ENCODE measurements around the gene WDR47.

Gene WDR47

GRCh38 chr1:108962681-108963051 lies 79.2 kb downstream of the WDR47 start:
- peak overlapping the region; percentile 79 for H3K27ac ChIP-seq (ENCODE audit: low read depth, low read length)
- no peaks in the 10 kb centered on the region for H3K36me3 ChIP-seq (ENCODE audit: insufficient read depth, low read length)
- peak overlapping the region; percentile 92 for H3K4me3 ChIP-seq (ENCODE audit: low read depth, low read length)
- H3K4me1 ChIP-seq (ENCODE audit: control insufficient read depth, insufficient read depth, low read length, unreplicated experiment) = peaks cover 6% of the 10 kb centered on the region
- no peaks in the 10 kb centered on the region for H3K27me3 ChIP-seq (ENCODE audit: insufficient read depth, low read length)
- H3K79me2 ChIP-seq (ENCODE audit: control insufficient read depth, insufficient read depth, low read length, unreplicated experiment) = peaks cover 44% of the 10 kb centered on the region
- peak overlapping the region; percentile 59 for H2AFZ ChIP-seq (ENCODE audit: low read length, unreplicated experiment)

GRCh38 chr1:108961752-108962486 lies 80.0 kb downstream of the WDR47 start:
- Histone ChIP-seq H3K4me1 (ENCODE audit: control insufficient read depth, insufficient read depth, low read length, unreplicated experiment) (peaks cover 6% of the 10 kb centered on the region), H3K27me3 (ENCODE audit: insufficient read depth, low read length) (no peaks in the 10 kb centered on the region), H2AFZ (ENCODE audit: low read length, unreplicated experiment) (no peak overlapping the region), H3K27ac (ENCODE audit: low read depth, low read length) (peak overlapping the region; percentile 79; the same call in 1 of the 2 replicates), H3K4me3 (ENCODE audit: low read depth, low read length) (peak overlapping the region; percentile 92), H3K36me3 (ENCODE audit: insufficient read depth, low read length) (no peaks in the 10 kb centered on the region), H3K79me2 (ENCODE audit: control insufficient read depth, insufficient read depth, low read length, unreplicated experiment) (peaks cover 51% of the 10 kb centered on the region)

GRCh38 chr1:108961198-108961597 lies 80.7 kb downstream of the WDR47 start:
- Histone ChIP-seq H3K4me1 (ENCODE audit: control insufficient read depth, insufficient read depth, low read length, unreplicated experiment) (peaks cover 6% of the 10 kb centered on the region), H3K36me3 (ENCODE audit: insufficient read depth, low read length) (no peaks in the 10 kb centered on the region), H3K27ac (ENCODE audit: low read depth, low read length) (no peak overlapping the region), H2AFZ (ENCODE audit: low read length, unreplicated experiment) (no peak overlapping the region), H3K27me3 (ENCODE audit: insufficient read depth, low read length) (no peaks in the 10 kb centered on the region), H3K79me2 (ENCODE audit: control insufficient read depth, insufficient read depth, low read length, unreplicated experiment) (peaks cover 52% of the 10 kb centered on the region), H3K4me3 (ENCODE audit: low read depth, low read length) (no peak overlapping the region)

DNA sequence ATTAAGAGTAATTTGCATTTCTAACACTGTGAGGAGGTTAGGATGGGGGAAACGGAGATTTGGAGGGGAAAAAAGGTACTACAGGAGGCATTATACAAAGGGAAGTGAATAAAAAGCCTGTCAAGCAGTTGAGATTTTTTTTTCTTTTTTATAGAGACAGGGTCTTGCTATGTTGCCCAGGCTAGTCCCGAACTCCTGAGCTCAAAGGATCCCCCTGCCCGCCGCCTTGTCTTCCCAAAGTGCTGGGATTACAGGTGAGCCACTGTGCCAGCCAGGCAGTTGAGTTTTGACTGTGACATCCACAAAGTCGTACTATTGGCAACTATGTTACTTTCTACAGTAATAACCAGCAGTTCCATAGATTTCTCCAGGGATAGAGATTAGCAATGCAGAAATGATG lies 81.2 kb downstream of the WDR47 start:
- Histone ChIP-seq H3K36me3 (ENCODE audit: insufficient read depth, low read length) (no peaks in the 10 kb centered on the region), H3K27me3 (ENCODE audit: insufficient read depth, low read length) (no peaks in the 10 kb centered on the region), H3K79me2 (ENCODE audit: control insufficient read depth, insufficient read depth, low read length, unreplicated experiment) (peaks cover 56% of the 10 kb centered on the region), H3K4me3 (ENCODE audit: low read depth, low read length) (no peak overlapping the region), H3K27ac (ENCODE audit: low read depth, low read length) (no peak overlapping the region), H2AFZ (ENCODE audit: low read length, unreplicated experiment) (no peak overlapping the region), H3K4me1 (ENCODE audit: control insufficient read depth, insufficient read depth, low read length, unreplicated experiment) (peaks cover 6% of the 10 kb centered on the region)

- Histone ChIP-seq H3K36me3 (ENCODE audit: insufficient read depth, low read length) (no peaks in the 10 kb centered on the region; the same call in 1 of the 2 replicates), H3K4me3 (ENCODE audit: low read depth, low read length) (no peak overlapping the region), H3K27me3 (ENCODE audit: insufficient read depth, low read length) (no peaks in the 10 kb centered on the region), H3K79me2 (ENCODE audit: control insufficient read depth, insufficient read depth, low read length, unreplicated experiment) (peaks cover 77% of the 10 kb centered on the region), H2AFZ (ENCODE audit: low read length, unreplicated experiment) (no peak overlapping the region), H3K4me1 (ENCODE audit: control insufficient read depth, insufficient read depth, low read length, unreplicated experiment) (peaks cover 6% of the 10 kb centered on the region), H3K27ac (ENCODE audit: low read depth, low read length) (no peak overlapping the region)
Observed at GRCh38 chr1:108957888-108958287, 84.0 kb downstream of the WDR47 start.

GRCh38 chr1:108955881-108956280 lies 86.0 kb downstream of the WDR47 start:
- no peak overlapping the region for H3K27ac ChIP-seq (ENCODE audit: low read depth, low read length)
- no peak overlapping the region for H2AFZ ChIP-seq (ENCODE audit: low read length, unreplicated experiment)
- H3K4me3 ChIP-seq (ENCODE audit: low read depth, low read length) = no peak overlapping the region
- no peaks in the 10 kb centered on the region; the same call in 1 of the 2 replicates for H3K36me3 ChIP-seq (ENCODE audit: insufficient read depth, low read length)
- H3K27me3 ChIP-seq (ENCODE audit: insufficient read depth, low read length) = no peaks in the 10 kb centered on the region
- no peaks in the 10 kb centered on the region for H3K4me1 ChIP-seq (ENCODE audit: control insufficient read depth, insufficient read depth, low read length, unreplicated experiment)
- H3K79me2 ChIP-seq (ENCODE audit: control insufficient read depth, insufficient read depth, low read length, unreplicated experiment) = peaks cover 66% of the 10 kb centered on the region

DNA sequence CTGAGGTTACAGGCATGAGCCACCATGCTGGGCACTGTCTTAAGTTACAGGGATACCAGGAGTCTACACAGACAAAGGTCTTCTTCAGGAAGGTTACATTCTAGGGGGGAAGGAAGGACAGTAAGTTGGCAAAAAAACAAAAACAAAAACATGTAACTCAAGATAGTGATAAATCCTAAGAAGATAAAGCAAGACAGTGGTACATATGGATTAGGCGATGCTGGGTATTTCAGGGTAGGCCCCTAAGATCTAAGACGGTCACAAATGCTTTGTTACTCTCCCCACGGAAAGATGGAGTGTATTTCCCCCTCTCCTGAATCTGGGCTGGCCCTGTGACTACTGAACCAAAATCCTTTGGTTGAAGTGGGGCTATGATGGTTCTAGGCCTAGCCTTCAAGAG lies 86.8 kb downstream of the WDR47 start:
- Histone ChIP-seq H3K36me3 (ENCODE audit: insufficient read depth, low read length) (no peaks in the 10 kb centered on the region; the same call in 1 of the 2 replicates), H3K27ac (ENCODE audit: low read depth, low read length) (no peak overlapping the region), H3K4me3 (ENCODE audit: low read depth, low read length) (no peak overlapping the region), H3K4me1 (ENCODE audit: control insufficient read depth, insufficient read depth, low read length, unreplicated experiment) (no peaks in the 10 kb centered on the region), H3K79me2 (ENCODE audit: control insufficient read depth, insufficient read depth, low read length, unreplicated experiment) (peaks cover 62% of the 10 kb centered on the region), H2AFZ (ENCODE audit: low read length, unreplicated experiment) (no peak overlapping the region), H3K27me3 (ENCODE audit: insufficient read depth, low read length) (no peaks in the 10 kb centered on the region)

- Histone ChIP-seq H3K27me3 (ENCODE audit: insufficient read depth, low read length) (no peaks in the 10 kb centered on the region), H3K79me2 (ENCODE audit: control insufficient read depth, insufficient read depth, low read length, unreplicated experiment) (peaks cover 68% of the 10 kb centered on the region), H3K36me3 (ENCODE audit: insufficient read depth, low read length) (no peaks in the 10 kb centered on the region; the same call in 1 of the 2 replicates), H2AFZ (ENCODE audit: low read length, unreplicated experiment) (no peak overlapping the region), H3K27ac (ENCODE audit: low read depth, low read length) (no peak overlapping the region), H3K4me1 (ENCODE audit: control insufficient read depth, insufficient read depth, low read length, unreplicated experiment) (peaks cover 9% of the 10 kb centered on the region), H3K4me3 (ENCODE audit: low read depth, low read length) (no peak overlapping the region)
Observed at GRCh38 chr1:108953452-108953851, 88.5 kb downstream of the WDR47 start.

DNA sequence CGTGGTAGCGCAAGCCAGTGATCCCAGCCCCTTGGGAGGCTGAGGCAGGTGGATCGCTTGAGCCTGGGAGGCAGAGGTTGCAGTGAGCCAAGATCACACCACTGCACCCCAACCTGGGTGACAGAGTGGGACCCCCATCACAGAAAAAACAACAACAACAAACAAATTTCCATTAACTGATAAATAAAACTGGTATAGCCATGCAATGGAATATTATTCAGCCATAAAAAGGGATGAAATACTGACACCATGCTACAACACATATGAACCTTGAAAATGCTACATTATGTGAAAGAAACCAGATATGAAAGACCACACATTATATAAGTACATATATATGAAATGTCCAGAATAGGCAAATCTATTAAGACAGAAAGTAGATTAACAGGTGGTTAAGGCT lies 90.7 kb downstream of the WDR47 start:
- peaks cover 52% of the 10 kb centered on the region for H3K79me2 ChIP-seq (ENCODE audit: control insufficient read depth, insufficient read depth, low read length, unreplicated experiment)

DNA sequence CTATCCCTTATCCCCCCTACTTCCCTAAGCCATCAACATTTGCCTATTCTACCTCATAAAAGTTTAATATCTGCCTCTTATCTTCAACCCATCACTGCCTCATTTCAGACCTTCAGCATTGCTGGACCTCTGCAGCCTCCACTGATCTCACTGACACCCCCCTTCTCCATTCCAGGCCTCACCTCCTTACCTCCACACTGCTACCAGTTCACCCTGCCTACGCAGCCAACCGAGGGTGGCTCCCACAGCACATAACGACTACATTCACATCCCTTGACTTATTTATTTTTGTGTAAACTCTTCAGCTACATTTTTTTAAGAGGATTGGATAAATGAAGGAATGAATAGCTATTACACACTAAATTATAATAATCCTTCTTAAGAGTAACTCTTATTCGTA lies 92.9 kb downstream of the WDR47 start:
- Histone ChIP-seq H3K36me3 (ENCODE audit: insufficient read depth, low read length) (no peaks in the 10 kb centered on the region), H3K4me3 (ENCODE audit: low read depth, low read length) (no peak overlapping the region), H3K27me3 (ENCODE audit: insufficient read depth, low read length) (no peaks in the 10 kb centered on the region), H3K79me2 (ENCODE audit: control insufficient read depth, insufficient read depth, low read length, unreplicated experiment) (peaks cover 35% of the 10 kb centered on the region), H2AFZ (ENCODE audit: low read length, unreplicated experiment) (peak overlapping the region; percentile 14), H3K27ac (ENCODE audit: low read depth, low read length) (no peak overlapping the region), H3K4me1 (ENCODE audit: control insufficient read depth, insufficient read depth, low read length, unreplicated experiment) (peaks cover 18% of the 10 kb centered on the region)

More for the DNA sequence above, 90.7 kb downstream of the WDR47 start:
- Histone ChIP-seq H3K27ac (ENCODE audit: low read depth, low read length) (no peak overlapping the region), H2AFZ (ENCODE audit: low read length, unreplicated experiment) (no peak overlapping the region), H3K4me1 (ENCODE audit: control insufficient read depth, insufficient read depth, low read length, unreplicated experiment) (peaks cover 18% of the 10 kb centered on the region), H3K27me3 (ENCODE audit: insufficient read depth, low read length) (no peaks in the 10 kb centered on the region), H3K36me3 (ENCODE audit: insufficient read depth, low read length) (no peaks in the 10 kb centered on the region; the same call in 1 of the 2 replicates), H3K4me3 (ENCODE audit: low read depth, low read length) (no peak overlapping the region)

DNA sequence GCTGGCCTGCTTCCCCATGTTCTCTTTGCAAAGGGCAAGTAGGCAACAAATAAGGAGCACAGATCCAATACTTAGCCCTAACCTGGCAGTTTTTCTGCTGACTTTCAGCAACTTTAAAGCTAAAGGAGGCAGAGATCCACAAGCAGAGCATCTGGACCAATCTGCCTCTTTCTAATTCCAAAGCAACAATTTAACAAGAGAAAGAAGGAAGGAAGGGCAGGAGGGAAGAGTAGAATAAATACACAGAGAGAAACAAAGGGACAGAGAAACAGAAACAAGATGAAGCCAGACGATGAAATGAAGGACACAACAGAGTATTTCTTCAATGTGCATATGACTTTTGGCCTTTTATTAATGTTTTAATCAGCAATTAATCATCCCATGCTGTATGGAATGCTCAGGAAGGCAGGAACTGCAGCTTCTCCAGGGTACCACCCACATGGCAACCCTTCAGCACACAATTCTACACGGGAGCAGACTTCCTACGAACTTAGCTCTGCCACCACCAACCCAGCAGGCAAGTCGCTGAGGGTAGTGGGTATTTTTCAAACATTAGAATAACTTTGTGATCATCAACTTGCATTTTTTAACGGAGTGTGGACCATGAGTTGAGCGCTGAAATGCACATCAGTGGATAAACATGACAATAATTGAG lies 93.9 kb downstream of the WDR47 start:
- peak overlapping the region; percentile 55 for H2AFZ ChIP-seq (ENCODE audit: low read length, unreplicated experiment)
- peaks cover 18% of the 10 kb centered on the region for H3K4me1 ChIP-seq (ENCODE audit: control insufficient read depth, insufficient read depth, low read length, unreplicated experiment)
- no peaks in the 10 kb centered on the region for H3K27me3 ChIP-seq (ENCODE audit: insufficient read depth, low read length)
- H3K36me3 ChIP-seq (ENCODE audit: insufficient read depth, low read length) = no peaks in the 10 kb centered on the region
- peak overlapping the region; percentile 20; the same call in 1 of the 2 replicates for H3K27ac ChIP-seq (ENCODE audit: low read depth, low read length)
- H3K79me2 ChIP-seq (ENCODE audit: control insufficient read depth, insufficient read depth, low read length, unreplicated experiment) = peaks cover 27% of the 10 kb centered on the region
- H3K4me3 ChIP-seq (ENCODE audit: low read depth, low read length) = peak overlapping the region; percentile 64
